NCI-H446 treated with DMSO at 0.1 percent for 48 hours (cell line): ENCODE results near the gene BRCA1.
"Not testable (repeated sequence)": the region's sequence is repeated elsewhere in the genome, so short reads cannot be mapped to it uniquely, and the experiment has no call there.

Source experiments
- DNase-seq: peaks from one replicate; lab custom pipeline; 2025; lab: John Stamatoyannopoulos, UW

BRCA1 gene

DNA sequence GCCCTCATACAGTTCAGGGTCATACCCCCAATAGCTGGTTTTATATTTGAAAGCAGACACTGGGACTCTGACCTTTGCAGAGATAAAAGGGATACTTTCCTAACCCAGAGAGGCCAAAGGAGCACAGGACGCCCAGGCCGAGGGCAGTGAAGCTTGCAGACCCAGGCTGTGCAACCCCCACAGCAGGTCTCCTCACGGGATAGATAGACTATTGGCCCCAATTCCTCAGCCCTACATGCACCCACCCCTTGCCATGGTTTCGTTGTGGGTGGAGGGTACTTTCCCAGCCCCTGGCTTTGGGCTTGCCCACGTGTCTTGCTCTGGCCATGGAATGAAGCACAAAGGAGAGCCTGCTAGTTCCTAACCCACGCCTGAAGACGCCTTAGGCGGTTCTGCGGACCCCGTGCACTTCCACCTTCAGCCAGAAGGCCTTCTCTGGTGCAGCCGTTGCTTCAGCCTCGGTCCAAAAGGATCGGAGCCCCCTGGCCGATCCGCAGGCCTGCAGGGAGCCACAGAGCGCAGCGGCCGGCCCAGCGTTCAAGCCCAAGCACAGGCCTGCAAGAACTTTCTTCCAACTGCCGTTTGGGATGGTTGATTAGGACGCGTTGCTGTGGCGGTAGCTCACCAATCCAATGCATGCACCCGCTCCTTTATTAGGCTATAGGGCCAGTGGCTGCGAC is 9.8 kb upstream of the BRCA1 start:
- no peak for DNase-seq

- not testable (repeated sequence) for DNase-seq
Measured at GRCh38 chr17:43133439-43133838, 8.3 kb upstream of the BRCA1 start.

GRCh38 chr17:43132117-43132516 is 7.0 kb upstream of the BRCA1 start:
- no peak for DNase-seq

- no peak for DNase-seq
Measured at GRCh38 chr17:43129671-43130010, 4.5 kb upstream of the BRCA1 start.

- DNase-seq, result not testable (repeated sequence)
Measured at GRCh38 chr17:43127333-43127876, 2.2 kb upstream of the BRCA1 start.

DNA sequence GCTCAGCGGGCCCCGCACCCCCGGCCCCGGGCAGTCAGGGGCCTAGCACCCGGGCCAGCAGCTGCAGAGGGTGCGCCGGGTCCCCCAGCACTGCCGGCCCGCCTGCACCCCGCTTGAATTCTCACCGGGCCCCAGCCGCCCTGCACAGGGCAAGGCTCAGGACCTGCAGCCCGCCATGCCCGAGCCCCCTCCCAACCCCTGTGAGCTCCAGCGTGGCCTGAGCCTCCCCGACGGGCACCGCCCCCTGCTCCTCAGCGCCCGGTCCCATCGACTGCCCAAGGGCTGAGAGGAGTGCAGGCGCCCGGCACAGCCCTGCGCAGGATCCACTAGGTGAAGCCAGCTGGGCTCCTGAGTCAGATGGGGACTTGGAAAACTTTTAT is 1.7 kb upstream of the BRCA1 start:
- DNase-seq, result no peak

GRCh38 chr17:43125967-43126910 is 1.1 kb upstream of the BRCA1 start:
- DNase-seq, result no peak

- no peak for DNase-seq
Measured at GRCh38 chr17:43118679-43119615, 6.2 kb downstream of the BRCA1 start.

DNA sequence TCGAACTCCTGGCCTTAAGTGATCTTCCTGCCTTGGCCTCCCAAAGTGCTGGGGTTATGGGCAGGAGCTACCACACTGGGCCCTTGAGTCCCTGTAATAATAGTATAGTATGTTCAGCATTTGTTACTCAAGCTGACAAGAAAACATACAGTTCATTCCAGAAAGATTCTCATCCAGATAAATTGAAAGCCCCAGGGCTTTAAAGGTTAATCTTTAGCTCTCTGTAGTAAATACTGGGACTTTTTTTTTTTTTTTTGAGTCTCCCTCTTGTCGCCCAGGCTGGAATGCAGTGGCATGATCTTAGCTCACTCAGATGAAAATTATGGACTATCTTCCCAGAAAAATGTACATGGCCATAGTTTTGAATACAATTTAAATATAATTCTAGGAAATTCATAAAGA is 11.0 kb downstream of the BRCA1 start:
- no peak for DNase-seq

DNA sequence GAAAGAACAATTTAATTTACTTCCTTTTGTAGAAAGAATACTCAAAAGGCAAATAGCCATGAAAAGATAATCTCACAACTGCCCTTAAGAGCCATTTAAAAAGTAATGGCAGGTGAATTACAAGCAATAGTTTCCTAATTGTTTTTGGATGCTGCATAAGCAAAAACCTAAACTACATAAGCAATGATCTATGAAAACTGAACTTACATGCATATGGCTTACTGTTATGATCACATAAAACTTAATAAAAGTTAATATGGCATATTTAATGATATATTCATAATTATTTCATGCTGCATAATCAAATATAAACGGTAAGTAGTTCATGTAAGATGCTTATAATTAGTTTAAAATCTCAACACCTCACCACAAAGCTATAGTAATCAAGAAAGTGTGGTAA is 18.6 kb downstream of the BRCA1 start:
- DNase-seq, result no peak

GRCh38 chr17:43105146-43105545 is 20.0 kb downstream of the BRCA1 start:
- no peak for DNase-seq

DNA sequence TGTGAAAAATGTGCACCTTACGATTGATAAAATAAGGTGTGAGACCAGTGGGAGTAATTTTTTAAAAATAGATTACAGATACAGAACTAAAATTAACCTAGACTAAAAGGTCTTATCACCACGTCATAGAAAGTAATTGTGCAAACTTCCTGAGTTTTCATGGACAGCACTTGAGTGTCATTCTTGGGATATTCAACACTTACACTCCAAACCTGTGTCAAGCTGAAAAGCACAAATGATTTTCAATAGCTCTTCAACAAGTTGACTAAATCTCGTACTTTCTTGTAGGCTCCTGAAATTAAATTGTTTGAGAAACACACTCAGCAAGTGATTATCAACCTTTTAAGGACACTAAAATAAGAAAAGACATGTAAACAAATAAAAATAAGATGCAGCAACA is 20.5 kb downstream of the BRCA1 start:
- DNase-seq, result no peak

DNA sequence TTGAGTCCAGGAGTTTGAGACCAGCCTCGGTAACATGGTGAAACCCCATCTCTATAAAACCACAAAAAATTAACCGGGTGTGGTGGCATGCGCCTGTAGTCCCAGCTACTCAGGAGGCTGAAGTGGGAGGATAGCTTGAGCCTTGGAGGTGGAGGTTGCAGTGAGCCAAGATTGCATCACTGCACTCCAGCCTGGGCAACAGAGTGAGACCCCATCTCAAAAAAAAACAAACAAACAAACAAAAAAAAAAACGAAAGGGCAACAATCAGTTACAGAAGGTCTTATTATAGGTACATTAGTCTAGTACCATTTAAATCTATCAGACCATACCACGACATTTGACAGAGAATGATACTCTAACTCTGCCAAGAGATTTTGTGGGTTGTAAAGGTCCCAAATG is 29.8 kb downstream of the BRCA1 start:
- DNase-seq, result not testable (repeated sequence)

DNA sequence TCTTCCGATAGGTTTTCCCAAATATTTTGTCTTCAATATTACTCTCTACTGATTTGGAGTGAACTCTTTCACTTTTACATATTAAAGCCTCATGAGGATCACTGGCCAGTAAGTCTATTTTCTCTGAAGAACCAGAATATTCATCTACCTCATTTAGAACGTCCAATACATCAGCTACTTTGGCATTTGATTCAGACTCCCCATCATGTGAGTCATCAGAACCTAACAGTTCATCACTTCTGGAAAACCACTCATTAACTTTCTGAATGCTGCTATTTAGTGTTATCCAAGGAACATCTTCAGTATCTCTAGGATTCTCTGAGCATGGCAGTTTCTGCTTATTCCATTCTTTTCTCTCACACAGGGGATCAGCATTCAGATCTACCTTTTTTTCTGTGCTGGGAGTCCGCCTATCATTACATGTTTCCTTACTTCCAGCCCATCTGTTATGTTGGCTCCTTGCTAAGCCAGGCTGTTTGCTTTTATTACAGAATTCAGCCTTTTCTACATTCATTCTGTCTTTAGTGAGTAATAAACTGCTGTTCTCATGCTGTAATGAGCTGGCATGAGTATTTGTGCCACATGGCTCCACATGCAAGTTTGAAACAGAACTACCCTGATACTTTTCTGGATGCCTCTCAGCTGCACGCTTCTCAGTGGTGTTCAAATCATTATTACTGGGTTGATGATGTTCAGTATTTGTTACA is 30.9 kb downstream of the BRCA1 start:
- peak; percentile 87 for DNase-seq

- DNase-seq, result no peak
Measured at GRCh38 chr17:43092901-43093300, 32.3 kb downstream of the BRCA1 start.

DNA sequence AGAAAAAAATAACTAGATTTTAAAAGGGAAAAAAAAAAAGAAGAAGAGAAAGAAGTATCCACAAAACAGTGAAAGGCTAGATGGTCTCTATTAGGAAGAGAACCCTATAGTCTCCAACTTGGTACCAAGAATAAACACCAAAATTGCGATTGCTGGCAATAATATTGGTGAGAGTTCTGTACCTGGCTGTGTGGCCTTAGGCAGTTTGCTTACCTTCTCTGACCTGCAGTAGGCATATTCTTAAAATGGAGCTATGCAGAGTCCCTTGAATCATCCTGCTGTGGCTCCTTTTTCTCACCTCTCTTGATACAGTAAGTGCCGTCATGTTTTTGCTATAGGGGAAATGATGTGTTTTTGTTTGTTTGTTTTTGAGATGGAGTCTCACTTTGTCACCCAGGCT is 35.1 kb downstream of the BRCA1 start:
- DNase-seq, result no peak

- DNase-seq, result no peak
Measured at GRCh38 chr17:43085474-43085873, 39.7 kb downstream of the BRCA1 start.

- no peak for DNase-seq
Measured at GRCh38 chr17:43079641-43080302, 45.4 kb downstream of the BRCA1 start.

DNA sequence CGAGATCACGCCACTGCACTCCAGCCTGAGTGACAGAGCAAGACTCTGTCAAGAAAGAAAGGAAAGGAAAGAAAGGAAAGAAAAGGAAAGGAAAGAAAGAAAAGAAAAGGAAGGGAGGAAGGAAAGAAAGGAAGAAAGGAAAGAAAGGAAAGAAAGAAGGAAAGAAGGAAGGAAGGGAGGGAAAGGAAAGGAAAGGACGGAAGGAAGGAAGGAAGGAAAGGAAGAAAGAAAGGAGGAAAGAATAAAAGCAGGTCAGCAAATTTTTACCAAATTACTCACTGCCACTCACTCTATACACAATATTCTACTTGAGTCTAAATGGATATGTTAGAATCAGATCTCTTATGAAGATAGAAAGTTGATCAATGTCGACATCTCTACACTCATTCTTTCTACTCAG is 50.3 kb downstream of the BRCA1 start:
- no peak for DNase-seq

GRCh38 chr17:43070872-43071271 is 54.3 kb downstream of the BRCA1 start:
- no peak for DNase-seq

DNA sequence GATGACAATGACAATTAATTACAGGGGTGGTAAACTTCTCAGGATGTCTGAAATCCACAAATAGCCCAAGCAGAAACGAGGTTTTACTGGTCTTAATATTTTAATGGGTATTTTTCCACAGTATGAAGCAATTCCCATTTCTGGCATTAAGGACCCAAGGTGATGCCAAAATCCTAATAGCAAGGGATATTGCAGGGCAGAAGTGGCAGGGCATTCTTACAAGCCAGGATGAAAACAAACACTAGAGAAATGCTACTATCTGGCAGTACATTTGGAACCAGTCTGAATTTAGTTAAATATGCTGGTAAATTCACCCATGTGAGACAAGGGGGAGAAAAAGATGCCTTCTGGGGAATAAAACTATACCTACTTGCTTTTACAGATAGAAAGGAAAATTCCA is 54.9 kb downstream of the BRCA1 start:
- DNase-seq, result no peak
